AG09309 (cell line): ENCODE results near the gene TRDN.
"Not testable (repeated sequence)": the region's sequence is repeated elsewhere in the genome, so short reads cannot be mapped to it uniquely, and the experiment has no call there.

Experiments used
- DNase-seq: peaks from one replicate; pipeline ENCODE4 v3.0.0-alpha.2; 2010; ENCODE audit warnings: low read depth
- H3K4me3 ChIP-seq: 2 replicates; pipeline ENCODE4 v1.5.1; 2011; ENCODE audit warnings: mild to moderate bottlenecking, low read depth, low read length, moderate library complexity; ENCODE audit not compliant: control insufficient read depth
- CTCF ChIP-seq: IDR thresholded peaks from 2 replicates; pipeline ENCODE4 v1.5.1; 2011; ENCODE audit warnings: mild to moderate bottlenecking, low read depth, low read length, inconsistent platforms; ENCODE audit not compliant: insufficient read depth, control insufficient read depth; ENCODE audit errors: missing control alignments

Gene TRDN

DNA sequence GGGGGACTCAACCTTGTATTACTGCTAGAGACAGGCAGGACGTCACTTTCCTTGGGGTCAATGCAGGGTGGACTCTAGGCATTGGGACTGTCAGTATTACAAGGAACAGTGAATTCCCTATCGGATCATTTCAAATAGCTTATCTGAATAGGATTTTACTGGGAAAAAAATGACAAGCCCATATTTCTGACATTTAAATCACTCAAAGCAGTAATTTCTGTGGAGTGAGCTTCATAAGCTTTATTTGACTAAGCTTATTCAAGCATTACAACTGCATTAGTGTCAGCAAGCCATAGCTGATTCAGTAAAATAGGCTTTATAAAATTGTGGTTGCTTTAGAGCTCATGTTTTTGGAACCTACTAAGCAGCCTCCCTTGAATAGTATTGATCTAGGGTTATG is 44.3 kb downstream of the TRDN start:
- no peak overlapping the region for H3K4me3 ChIP-seq
- DNase-seq: no peak
- TF ChIP-seq CTCF: no peak

DNA sequence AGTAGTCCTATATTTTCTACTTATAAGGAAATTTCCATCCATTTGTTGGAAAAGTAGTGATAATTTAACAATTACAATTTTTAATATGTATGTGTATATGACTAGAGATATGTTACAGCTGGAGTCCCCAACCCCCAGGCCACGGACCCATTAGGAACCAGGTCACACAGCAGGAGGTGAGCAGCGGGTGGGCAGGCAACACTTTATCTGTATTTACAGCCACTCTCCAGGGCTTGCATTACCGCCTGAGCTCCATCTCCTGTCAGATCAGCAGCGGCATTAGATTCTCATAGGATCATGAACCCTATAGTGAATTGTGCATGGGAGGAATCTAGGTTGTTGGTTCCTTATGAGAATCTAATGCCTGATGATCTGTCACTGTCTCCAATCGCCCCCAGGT is 46.8 kb downstream of the TRDN start:
- no peak for DNase-seq
- H3K4me3 ChIP-seq: no peak overlapping the region
- TF ChIP-seq CTCF: no peak

DNA sequence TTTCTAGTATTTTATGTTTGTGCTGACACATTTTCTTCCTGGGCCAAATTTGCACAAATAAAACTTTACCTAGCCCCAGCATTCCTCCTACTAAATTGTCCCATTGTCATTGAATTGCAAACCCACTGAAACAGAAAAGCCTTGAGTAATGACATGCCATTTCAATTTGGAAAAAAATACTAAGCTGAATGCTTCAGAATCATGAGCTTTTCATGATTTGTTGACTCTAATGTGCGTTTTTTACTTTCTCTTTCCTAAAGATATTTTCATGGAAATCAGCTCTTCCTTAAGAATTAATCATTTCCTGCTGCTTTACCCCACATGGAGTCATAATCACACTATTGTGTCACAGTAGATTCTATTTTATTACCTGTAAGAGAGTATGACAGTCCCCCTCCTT is 47.4 kb downstream of the TRDN start:
- no peak for DNase-seq
- TF ChIP-seq CTCF: no peak
- H3K4me3 ChIP-seq: no peak overlapping the region

GRCh38 chr6:123588546-123588895 is 48.2 kb downstream of the TRDN start:
- no peak for DNase-seq
- no peak for TF ChIP-seq CTCF
- no peak overlapping the region for H3K4me3 ChIP-seq

GRCh38 chr6:123587838-123588545 is 48.8 kb downstream of the TRDN start:
- DNase-seq: no peak
- no peak for TF ChIP-seq CTCF

DNA sequence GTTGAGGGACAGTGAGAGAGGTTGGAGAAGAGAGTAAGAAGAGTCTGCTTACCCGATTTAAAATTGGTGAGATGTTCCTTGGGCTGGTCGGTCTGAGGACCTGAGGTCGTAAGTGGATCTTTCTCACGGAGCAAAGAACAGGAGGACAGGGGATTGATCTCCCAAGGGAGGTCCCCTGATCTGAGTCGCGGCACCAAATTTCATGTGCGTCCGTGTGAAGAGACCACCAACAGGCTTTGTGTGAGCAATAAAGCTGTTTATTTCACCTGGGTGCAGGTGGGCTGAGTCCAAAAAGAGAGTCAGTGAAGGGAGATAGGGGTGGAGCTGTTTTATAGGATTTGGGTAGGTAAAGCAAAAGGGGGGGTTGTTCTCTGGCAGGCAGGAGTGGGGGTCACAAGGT is 49.3 kb downstream of the TRDN start:
- not testable (repeated sequence) for H3K4me3 ChIP-seq, DNase-seq

More at GRCh38 chr6:123587838-123588545, 48.8 kb downstream of the TRDN start:
- no peak overlapping the region for H3K4me3 ChIP-seq

GRCh38 chr6:123580331-123580730 is 56.4 kb downstream of the TRDN start:
- H3K4me3 ChIP-seq: no peak overlapping the region
- TF ChIP-seq CTCF: no peak
- DNase-seq: no peak
